HCT116 (cell line): ENCODE measurements around the gene ACTA2. TPM values are rescaled to one million over a fixed set of nuclear protein-coding genes. Genes with fewer than 3 reads are reported as not detected.

ENCODE experiments used
- ATAC-seq: fragments of 200-7000 bp; cut with Tn5 transposase; 2 replicates; pipeline ENCODE4 v1.9.1; 2020; ENCODE audit warnings: mild to moderate bottlenecking, moderate library complexity
- BruUV-seq: library from RNA; stranded (reverse); fragments of 400-500 nt; replicated peaks from 2 replicates; lab custom pipeline; 2021; lab: Mats Ljungman, UMichigan
- CTCF ChIA-PET: fragments of 300-600 bp; sonication (Branson Sonifier 250); formaldehyde crosslinking; loops from one replicate; lab custom pipeline; 2021; ENCODE audit warnings: antibody characterized with exemption; lab: Charles Lee
- POLR2A ChIA-PET: fragments of 300-600, 350-600 bp; sonication (Branson Sonifier 250); formaldehyde crosslinking; loops from one replicate; lab custom pipeline; 2021; ENCODE audit warnings: antibody characterized with exemption; lab: Charles Lee
- RAD21 ChIA-PET, 2 experiments: fragments of 300-600 bp; sonication (Branson Sonifier 250); formaldehyde crosslinking; loops; one replicate each; lab custom pipeline; 2023; ENCODE audit warnings: low total read pairs in 2 of 2; ENCODE audit not compliant: uncharacterized antibody in 2 of 2, unreplicated experiment in 2 of 2, low non-redundant PET in 1 of 2; lab: Charles Lee
- DNase-seq: peaks from one replicate; pipeline ENCODE4 v3.0.0-alpha.2; 2010; ENCODE audit warnings: low read depth, low spot score
- H2AFZ ChIP-seq: fragments of 200-600 bp; shearing (Covaris generic), sonication (generic); 2 replicates; pipeline ENCODE4 v1.6.1; 2017; ENCODE audit warnings: low read depth, mixed run types, mixed read lengths, antibody characterized with exemption, low read length; ENCODE audit not compliant: poor library complexity, severe bottlenecking
- H3K27ac ChIP-seq: 2 replicates; pipeline ENCODE4 v1.5.1; 2012; ENCODE audit warnings: low read depth, low read length
- H3K27me3 ChIP-seq: fragments of 200-600 bp; sonication (generic); 2 replicates; pipeline ENCODE4 v1.6.1; 2016; ENCODE audit warnings: mixed run types, low read length, mixed read lengths; ENCODE audit not compliant: insufficient read depth
- H3K36me3 ChIP-seq, 2 experiments: fragments of 200-500 bp in 1 of 2; fragments of 200-600 bp in 1 of 2; sonication (Bioruptor generic) in 1 of 2; sonication (generic) in 1 of 2; 2 replicates each; pipeline versions ENCODE4 v1.5.1 to v1.6.1; 2014 to 2016; ENCODE audit warnings: low read length in 2 of 2, inconsistent platforms in 1 of 2, mixed read lengths in 1 of 2, mixed run types in 1 of 2; ENCODE audit not compliant: insufficient read depth in 2 of 2, control insufficient read depth in 1 of 2
- H3K4me1 ChIP-seq, 2 experiments: fragments of 200-600 bp in 1 of 2; sonication (generic) in 1 of 2; 2 replicates each; pipeline versions ENCODE4 v1.5.1 to v1.6.1; 2012 to 2017; ENCODE audit warnings: low read length in 2 of 2, inconsistent platforms in 1 of 2, mild to moderate bottlenecking in 1 of 2, mixed read lengths in 1 of 2, mixed run types in 1 of 2, moderate library complexity in 1 of 2; ENCODE audit not compliant: insufficient read depth in 2 of 2, control insufficient read depth in 1 of 2
- H3K4me2 ChIP-seq: fragments of 200-600 bp; sonication (generic); 2 replicates; pipeline ENCODE4 v1.6.1; 2017; ENCODE audit warnings: mixed run types, low read length, mixed read lengths
- H3K4me3 ChIP-seq, 2 experiments: fragments of 200-600 bp in 1 of 2; sonication (generic) in 1 of 2; replicated peaks in 1 of 2; 2 replicates each; pipeline ENCODE4 v1.5.1; 2011 to 2016; ENCODE audit warnings: low read length in 2 of 2, control low read depth in 1 of 2, low read depth in 1 of 2, mild to moderate bottlenecking in 1 of 2, mixed read lengths in 1 of 2, mixed run types in 1 of 2
- H3K79me2 ChIP-seq: fragments of 200-600 bp; sonication (generic); 2 replicates; pipeline ENCODE4 v1.6.1; 2017; ENCODE audit warnings: mild to moderate bottlenecking, mixed run types, low read length, moderate library complexity, mixed read lengths; ENCODE audit not compliant: insufficient read depth
- H3K9ac ChIP-seq: fragments of 200-600 bp; sonication (generic); 2 replicates; pipeline ENCODE4 v1.6.1; 2016; ENCODE audit warnings: low read length, mixed read lengths
- H3K9me2 ChIP-seq: fragments of 200-600 bp; sonication (generic), shearing (Covaris generic); 2 replicates; pipeline ENCODE4 v1.6.1; 2017; ENCODE audit warnings: mixed run types, mild to moderate bottlenecking, moderate library complexity; ENCODE audit not compliant: insufficient read depth
- H3K9me3 ChIP-seq, 2 experiments: fragments of 200-500 bp in 1 of 2; fragments of 200-600 bp in 1 of 2; sonication (Bioruptor generic) in 1 of 2; sonication (generic) in 1 of 2; 2 replicates each; pipeline ENCODE4 v1.6.1; 2014 to 2017; ENCODE audit warnings: low read length in 2 of 2, mixed read lengths in 2 of 2, inconsistent platforms in 1 of 2, low read depth in 1 of 2, mild to moderate bottlenecking in 1 of 2, mixed run types in 1 of 2, moderate library complexity in 1 of 2; ENCODE audit not compliant: control insufficient read depth in 1 of 2, insufficient read depth in 1 of 2
- H4K20me1 ChIP-seq: fragments of 200-600 bp; sonication (generic), shearing (Covaris generic); 2 replicates; pipeline ENCODE4 v1.6.1; 2017; ENCODE audit warnings: mixed run types, mild to moderate bottlenecking, moderate library complexity; ENCODE audit not compliant: insufficient read depth
- CBX3 ChIP-seq: IDR thresholded peaks from 2 replicates; pipeline ENCODE4 v1.6.1; 2012; ENCODE audit warnings: low read depth
- CEBPB ChIP-seq: IDR thresholded peaks from 2 replicates; pipeline ENCODE4 v1.6.1; 2012; ENCODE audit warnings: low read depth
- CTCF ChIP-seq, 3 experiments: fragments of 200-600 bp in 1 of 3; sonication (generic) in 1 of 3; IDR thresholded peaks in 2 of 3; conservative IDR thresholded peaks in 1 of 3; 2 replicates each; pipeline ENCODE4 v1.5.1; 2012 to 2017; ENCODE audit warnings: low read depth in 2 of 3, low read length in 2 of 3, antibody characterized with exemption in 1 of 3, borderline replicate concordance in 1 of 3, control low read depth in 1 of 3, mild to moderate bottlenecking in 1 of 3, mixed read lengths in 1 of 3, mixed run types in 1 of 3, moderate library complexity in 1 of 3; ENCODE audit not compliant: insufficient read depth in 1 of 3
- ELF1 ChIP-seq: IDR thresholded peaks from 2 replicates; pipeline ENCODE4 v1.6.1; 2012; ENCODE audit warnings: low read depth, borderline replicate concordance
- FOSL1 ChIP-seq: IDR thresholded peaks from 2 replicates; pipeline ENCODE4 v1.6.1; 2012; ENCODE audit warnings: low read depth
- JUND ChIP-seq: IDR thresholded peaks from 2 replicates; pipeline ENCODE4 v1.6.1; 2012
- MAX ChIP-seq: IDR thresholded peaks from 2 replicates; pipeline ENCODE4 v1.6.1; 2012
- POLR2A ChIP-seq: IDR thresholded peaks from 2 replicates; pipeline ENCODE4 v1.7.0; 2011; ENCODE audit warnings: borderline replicate concordance; ENCODE audit not compliant: insufficient read depth, insufficient read length; ENCODE audit errors: extremely low read depth
- POLR2AphosphoS5 ChIP-seq: IDR thresholded peaks from 2 replicates; pipeline ENCODE4 v1.6.1; 2011; ENCODE audit warnings: mild to moderate bottlenecking, low read depth, low read length, moderate library complexity
- RAD21 ChIP-seq: IDR thresholded peaks from 2 replicates; pipeline ENCODE4 v1.6.1; 2012; ENCODE audit warnings: low read depth, mild to moderate bottlenecking
- TCF7L2 ChIP-seq: IDR thresholded peaks from 2 replicates; pipeline ENCODE4 v1.7.0; 2011; ENCODE audit warnings: borderline replicate concordance, inconsistent platforms; ENCODE audit not compliant: insufficient read depth, insufficient read length; ENCODE audit errors: extremely low read depth
- YY1 ChIP-seq: IDR thresholded peaks from 2 replicates; pipeline ENCODE4 v1.6.1; 2011; ENCODE audit warnings: low read length, low read depth, moderate library complexity, mild to moderate bottlenecking; ENCODE audit not compliant: insufficient replicate concordance; ENCODE audit errors: extremely low read depth
- ZFX ChIP-seq: fragments of 450-650 bp; IDR thresholded peaks from 2 replicates; pipeline ENCODE4 v1.6.1; 2017
- intact Hi-C: fragments of 100-400 bp; cut with micrococcal nuclease; formaldehyde crosslinking; loops from 2 replicates; pipeline ENCODE4 v1.10.0; 2022
- total RNA-seq: library from RNA; stranded (reverse); gene quantifications from one replicate; pipeline ENCODE4 v1.2.1, GENCODE V29; 2021; ENCODE audit not compliant: unreplicated experiment
- TF ChIP-seq, protein P1 (sequence below): IDR thresholded peaks from 2 replicates; pipeline ENCODE4 v1.6.1; 2011; ENCODE audit warnings: mild to moderate bottlenecking, low read length, moderate library complexity; ENCODE audit not compliant: insufficient replicate concordance; ENCODE audit errors: extremely low read depth
- TF ChIP-seq, protein P2 (sequence below): IDR thresholded peaks from 2 replicates; pipeline ENCODE4 v1.6.1; 2012

ACTA2 gene
- total RNA-seq, 1 experiment from 2014 or later, result 9.4 TPM

GRCh38 chr10:88906921-88907320 lies 45.7 kb downstream of the ACTA2 start:
- no peak overlapping the region for H3K9ac ChIP-seq
- H3K9me3 ChIP-seq, result no peaks in the 10 kb centered on the region
- no peak for DNase-seq
- ChIA-PET CTCF (interaction anchor here (2.1 kb wide), 1 partner anchor 26 kb away, joined by 6 read pairs; no protein-coding TSS in a partner anchor), POLR2A (no interaction called here), RAD21 (no interaction called here)
- H3K36me3 ChIP-seq, result peaks cover 0 to 11% of the 10 kb centered on the region in 2 experiments; a peak in 2 of 4 replicates
- H4K20me1 ChIP-seq, result no peaks in the 10 kb centered on the region
- no peak overlapping the region for H3K27ac ChIP-seq
- no peaks in the 10 kb centered on the region for H3K4me1 ChIP-seq
- H3K4me3 ChIP-seq, result no peak overlapping the region
- TF ChIP-seq RAD21, result no peak
- TF ChIP-seq, protein P1, sequence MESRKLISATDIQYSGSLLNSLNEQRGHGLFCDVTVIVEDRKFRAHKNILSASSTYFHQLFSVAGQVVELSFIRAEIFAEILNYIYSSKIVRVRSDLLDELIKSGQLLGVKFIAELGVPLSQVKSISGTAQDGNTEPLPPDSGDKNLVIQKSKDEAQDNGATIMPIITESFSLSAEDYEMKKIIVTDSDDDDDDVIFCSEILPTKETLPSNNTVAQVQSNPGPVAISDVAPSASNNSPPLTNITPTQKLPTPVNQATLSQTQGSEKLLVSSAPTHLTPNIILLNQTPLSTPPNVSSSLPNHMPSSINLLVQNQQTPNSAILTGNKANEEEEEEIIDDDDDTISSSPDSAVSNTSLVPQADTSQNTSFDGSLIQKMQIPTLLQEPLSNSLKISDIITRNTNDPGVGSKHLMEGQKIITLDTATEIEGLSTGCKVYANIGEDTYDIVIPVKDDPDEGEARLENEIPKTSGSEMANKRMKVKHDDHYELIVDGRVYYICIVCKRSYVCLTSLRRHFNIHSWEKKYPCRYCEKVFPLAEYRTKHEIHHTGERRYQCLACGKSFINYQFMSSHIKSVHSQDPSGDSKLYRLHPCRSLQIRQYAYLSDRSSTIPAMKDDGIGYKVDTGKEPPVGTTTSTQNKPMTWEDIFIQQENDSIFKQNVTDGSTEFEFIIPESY, result no peak
- no peak for TF ChIP-seq JUND
- no peak for TF ChIP-seq FOSL1
- TF ChIP-seq, protein P2, sequence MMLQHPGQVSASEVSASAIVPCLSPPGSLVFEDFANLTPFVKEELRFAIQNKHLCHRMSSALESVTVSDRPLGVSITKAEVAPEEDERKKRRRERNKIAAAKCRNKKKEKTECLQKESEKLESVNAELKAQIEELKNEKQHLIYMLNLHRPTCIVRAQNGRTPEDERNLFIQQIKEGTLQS, result no peak
- TF ChIP-seq POLR2A, result no peak
- no peak for TF ChIP-seq ELF1
- no peak for TF ChIP-seq MAX
- ATAC-seq, result no peak
- intact Hi-C loops, result no loop called here
- H3K9me2 ChIP-seq, result no peaks in the 10 kb centered on the region
- no peaks in the 10 kb centered on the region for H3K27me3 ChIP-seq
- no peak overlapping the region for H3K4me2 ChIP-seq
- no peak overlapping the region for H2AFZ ChIP-seq
- no TSS peak for BruUV-seq
- no peaks in the 10 kb centered on the region for H3K79me2 ChIP-seq

DNA sequence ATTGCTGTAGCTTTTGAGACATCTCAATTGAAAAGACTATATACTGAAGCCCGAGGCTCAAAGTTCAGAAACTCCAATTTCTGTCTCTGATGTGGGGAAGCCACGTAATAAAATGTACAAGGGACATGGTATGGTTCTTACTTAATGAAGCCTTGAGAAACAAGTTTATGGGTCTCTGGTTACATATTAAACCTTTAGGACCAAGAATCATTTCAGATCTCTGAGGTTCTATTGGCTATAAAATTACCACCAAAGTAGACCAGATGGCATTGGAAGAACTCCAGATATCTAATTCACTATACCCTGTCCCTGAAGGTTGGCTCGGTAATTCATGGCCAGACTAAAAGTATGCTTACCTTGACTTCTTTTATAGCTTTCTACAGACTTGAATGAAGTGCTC lies 48.9 kb downstream of the ACTA2 start:
- no TSS peak for BruUV-seq
- no peaks in the 10 kb centered on the region for H4K20me1 ChIP-seq
- POLR2A ChIA-PET, result no interaction called here
- H3K9me2 ChIP-seq, result no peaks in the 10 kb centered on the region
- no peak overlapping the region for H3K4me2 ChIP-seq
- CTCF ChIA-PET, result no interaction called here
- DNase-seq (no peak), ATAC-seq (no peak)
- H3K79me2 ChIP-seq, result no peaks in the 10 kb centered on the region
- H3K9ac ChIP-seq, result no peak overlapping the region
- intact Hi-C loops, result no loop called here
- H2AFZ ChIP-seq, result no peak overlapping the region
- RAD21 ChIA-PET, result no interaction called here
- peaks cover 2 to 4% of the 10 kb centered on the region in 2 experiments; a peak in 3 of 4 replicates for H3K4me1 ChIP-seq
- no peaks in the 10 kb centered on the region for H3K9me3 ChIP-seq
- no peaks in the 10 kb centered on the region for H3K27me3 ChIP-seq
- no peak overlapping the region for H3K4me3 ChIP-seq
- H3K36me3 ChIP-seq, result peaks cover 0 to 13% of the 10 kb centered on the region in 2 experiments; a peak in 2 of 4 replicates
- H3K27ac ChIP-seq, result no peak overlapping the region
- no peak for TF ChIP-seq CEBPB
- no peak for TF ChIP-seq ZFX
- TF ChIP-seq, protein P1, result no peak
- no peak for TF ChIP-seq POLR2AphosphoS5
- TF ChIP-seq TCF7L2, result no peak
- TF ChIP-seq CTCF (IDR thresholded peaks at IDR 0.05 in 2 of 3, conservative IDR thresholded peaks at IDR 0.05 in 1 of 3; ENCODE audit: borderline replicate concordance in 1 of 3, insufficient read depth in 1 of 3, low read depth in 2 of 3, low read length in 2 of 3), result no peak
- TF ChIP-seq CBX3, result no peak
- no peak for TF ChIP-seq YY1
